GM19455 (cell line): Measurements from ENCODE around the gene SERF2.
"Not testable (repeated sequence)": the region's sequence is repeated elsewhere in the genome, so short reads cannot be mapped to it uniquely, and the experiment has no call there.

Experiments used
- ATAC-seq: cut with Tn5 transposase; IDR thresholded peaks from one replicate; pipeline ENCODE4 v1.9.1; 2021; ENCODE audit not compliant: unreplicated experiment

SERF2 gene

GRCh38 chr15:43828061-43828657 is 36.0 kb downstream of the SERF2 start:
- ATAC-seq: no peak

GRCh38 chr15:43829951-43830540 is 37.9 kb downstream of the SERF2 start:
- ATAC-seq: not testable (repeated sequence)

GRCh38 chr15:43830691-43831275 is 38.7 kb downstream of the SERF2 start:
- ATAC-seq: not testable (repeated sequence)

GRCh38 chr15:43831519-43832052 is 39.5 kb downstream of the SERF2 start:
- not testable (repeated sequence) for ATAC-seq

GRCh38 chr15:43832485-43832884 is 40.4 kb downstream of the SERF2 start:
- ATAC-seq: not testable (repeated sequence)

- no peak for ATAC-seq
These were observed 53.3 kb downstream of the SERF2 start for GRCh38 chr15:43845421-43845820.
